Measurements from ENCODE around the gene HEMK1.

GRCh38 chr3:50630877-50631276 is 61.6 kb downstream of the HEMK1 start:
- no peak for TF ChIP-seq CTCF (IDR thresholded peaks at IDR 0.05)
- TF ChIP-seq RFX5 (IDR thresholded peaks at IDR 0.05), result no peak
- no peak for TF ChIP-seq TP53 (CRISPR knock-in tag; IDR thresholded peaks at IDR 0.05)
- TF ChIP-seq POLR2A (IDR thresholded peaks at IDR 0.05; ENCODE audit: low read length), result no peak
- no peak for TF ChIP-seq ESRRA (IDR thresholded peaks at IDR 0.05; ENCODE audit: borderline replicate concordance, low read length)
- no peak for TF ChIP-seq ELK1 (IDR thresholded peaks at IDR 0.05; ENCODE audit: low read depth, low read length)
- no peak for TF ChIP-seq MYC (IDR thresholded peaks at IDR 0.05; ENCODE audit: borderline replicate concordance, low read length)
- TF ChIP-seq MAZ (IDR thresholded peaks at IDR 0.05; ENCODE audit: borderline replicate concordance, low read depth, low read length), result no peak
- no peak for TF ChIP-seq REST (IDR thresholded peaks at IDR 0.05)
- no peak for TF ChIP-seq NFE2L2 (conservative IDR thresholded peaks at IDR 0.05; ENCODE audit: low read length)
- no peak for TF ChIP-seq PHF8 (IDR thresholded peaks at IDR 0.05; ENCODE audit: borderline replicate concordance, low read depth)
- no peak for TF ChIP-seq E2F6 (IDR thresholded peaks at IDR 0.05; ENCODE audit: borderline replicate concordance, low read depth)
